Measurements from ENCODE around the gene MICAL1. TPM values are rescaled to one million over a fixed set of nuclear protein-coding genes. Genes with fewer than 3 reads are reported as not detected.
A peak's percentile ranks its signal among the peaks of the same experiment; 100 is the strongest.

The MICAL1 gene
- total and polyA plus RNA-seq, 2 experiments from 2014 or later = 8.6 to 19.6 TPM

- Histone ChIP-seq H3K36me3 (peaks cover 10% of the 10 kb centered on the region), H3K4me1 (ENCODE audit: low read depth) (no peaks in the 10 kb centered on the region), H3K27ac (no peak overlapping the region), H3K9me3 (ENCODE audit: low read depth) (no peaks in the 10 kb centered on the region), H3K4me3 (no peak overlapping the region), H3K27me3 (peaks cover 2% of the 10 kb centered on the region)
- TF ChIP-seq, protein P1, sequence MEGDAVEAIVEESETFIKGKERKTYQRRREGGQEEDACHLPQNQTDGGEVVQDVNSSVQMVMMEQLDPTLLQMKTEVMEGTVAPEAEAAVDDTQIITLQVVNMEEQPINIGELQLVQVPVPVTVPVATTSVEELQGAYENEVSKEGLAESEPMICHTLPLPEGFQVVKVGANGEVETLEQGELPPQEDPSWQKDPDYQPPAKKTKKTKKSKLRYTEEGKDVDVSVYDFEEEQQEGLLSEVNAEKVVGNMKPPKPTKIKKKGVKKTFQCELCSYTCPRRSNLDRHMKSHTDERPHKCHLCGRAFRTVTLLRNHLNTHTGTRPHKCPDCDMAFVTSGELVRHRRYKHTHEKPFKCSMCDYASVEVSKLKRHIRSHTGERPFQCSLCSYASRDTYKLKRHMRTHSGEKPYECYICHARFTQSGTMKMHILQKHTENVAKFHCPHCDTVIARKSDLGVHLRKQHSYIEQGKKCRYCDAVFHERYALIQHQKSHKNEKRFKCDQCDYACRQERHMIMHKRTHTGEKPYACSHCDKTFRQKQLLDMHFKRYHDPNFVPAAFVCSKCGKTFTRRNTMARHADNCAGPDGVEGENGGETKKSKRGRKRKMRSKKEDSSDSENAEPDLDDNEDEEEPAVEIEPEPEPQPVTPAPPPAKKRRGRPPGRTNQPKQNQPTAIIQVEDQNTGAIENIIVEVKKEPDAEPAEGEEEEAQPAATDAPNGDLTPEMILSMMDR (IDR thresholded peaks at IDR 0.05; ENCODE audit: low read depth, low read length) = no peak
- no peak for DNase-seq (ENCODE audit: low read depth in 1 of 2, low spot score in 1 of 2)
These were observed 4.7 kb upstream of the MICAL1 start for GRCh38 chr6:109460161-109460829.

DNA sequence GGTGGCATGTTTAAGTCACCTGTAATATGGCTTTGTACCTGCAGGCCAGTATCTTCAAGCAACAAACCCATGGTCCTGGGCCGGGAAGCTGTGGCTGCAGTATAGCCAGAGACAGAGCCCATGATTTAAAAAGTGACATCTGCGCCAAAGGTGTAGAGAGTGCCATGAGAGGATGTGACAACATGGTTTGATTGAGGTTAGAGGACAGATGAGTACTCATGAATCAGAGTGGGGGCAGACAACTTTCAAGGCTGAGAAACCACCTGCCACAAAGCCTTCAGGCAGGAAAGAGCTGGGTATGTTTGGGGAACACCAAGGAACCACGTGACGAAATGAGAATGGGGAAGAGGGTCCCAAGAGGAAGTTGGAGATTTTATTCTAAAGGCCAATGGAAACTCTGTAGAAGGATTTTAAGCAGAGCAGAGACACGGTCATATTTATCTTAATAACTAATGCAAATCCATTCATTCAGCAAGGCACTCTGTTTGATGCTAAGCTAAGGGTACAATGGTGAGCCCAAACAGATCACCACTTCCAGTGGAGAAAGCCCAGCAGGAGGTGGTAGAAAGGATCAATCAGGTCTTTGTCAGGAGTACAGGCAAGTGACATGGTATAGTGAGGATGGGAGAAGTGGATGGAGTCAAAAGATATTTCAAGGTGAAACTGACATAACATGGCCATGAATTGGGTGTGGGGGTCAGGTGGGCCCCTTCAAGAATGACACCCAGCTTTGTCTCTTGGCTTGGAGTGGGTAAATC is 3.4 kb upstream of the MICAL1 start:
- H3K36me3 ChIP-seq = peaks cover 6% of the 10 kb centered on the region
- H3K4me1 ChIP-seq (ENCODE audit: low read depth) = no peaks in the 10 kb centered on the region
- no peak overlapping the region for H3K27ac ChIP-seq
- DNase-seq (ENCODE audit: low read depth in 1 of 2, low spot score in 1 of 2) = no peak
- H3K27me3 ChIP-seq = peaks cover 7% of the 10 kb centered on the region
- H3K9me3 ChIP-seq (ENCODE audit: low read depth) = no peaks in the 10 kb centered on the region
- no peak overlapping the region for H3K4me3 ChIP-seq
- TF ChIP-seq, protein P1 (IDR thresholded peaks at IDR 0.05; ENCODE audit: low read depth, low read length) = no peak

GRCh38 chr6:109457562-109457996 is 2.0 kb upstream of the MICAL1 start:
- TF ChIP-seq, protein P1 (IDR thresholded peaks at IDR 0.05; ENCODE audit: low read depth, low read length) = no peak
- no peak overlapping the region for H3K4me3 ChIP-seq
- H3K27me3 ChIP-seq = peaks cover 7% of the 10 kb centered on the region
- H3K27ac ChIP-seq = no peak overlapping the region
- no peaks in the 10 kb centered on the region for H3K9me3 ChIP-seq (ENCODE audit: low read depth)
- no peaks in the 10 kb centered on the region for H3K4me1 ChIP-seq (ENCODE audit: low read depth)
- DNase-seq (ENCODE audit: low read depth in 1 of 2, low spot score in 1 of 2) = no peak
- no peaks in the 10 kb centered on the region for H3K36me3 ChIP-seq

GRCh38 chr6:109456710-109457561 is 1.4 kb upstream of the MICAL1 start:
- TF ChIP-seq, protein P1 (IDR thresholded peaks at IDR 0.05; ENCODE audit: low read depth, low read length) = no peak
- Histone ChIP-seq H3K27me3 (peaks cover 7% of the 10 kb centered on the region), H3K36me3 (no peaks in the 10 kb centered on the region), H3K27ac (no peak overlapping the region), H3K9me3 (ENCODE audit: low read depth) (no peaks in the 10 kb centered on the region), H3K4me3 (no peak overlapping the region), H3K4me1 (ENCODE audit: low read depth) (no peaks in the 10 kb centered on the region)
- DNase-seq (ENCODE audit: low read depth in 1 of 2, low spot score in 1 of 2) = peak in 1 of 2 donors; percentile 73

DNA sequence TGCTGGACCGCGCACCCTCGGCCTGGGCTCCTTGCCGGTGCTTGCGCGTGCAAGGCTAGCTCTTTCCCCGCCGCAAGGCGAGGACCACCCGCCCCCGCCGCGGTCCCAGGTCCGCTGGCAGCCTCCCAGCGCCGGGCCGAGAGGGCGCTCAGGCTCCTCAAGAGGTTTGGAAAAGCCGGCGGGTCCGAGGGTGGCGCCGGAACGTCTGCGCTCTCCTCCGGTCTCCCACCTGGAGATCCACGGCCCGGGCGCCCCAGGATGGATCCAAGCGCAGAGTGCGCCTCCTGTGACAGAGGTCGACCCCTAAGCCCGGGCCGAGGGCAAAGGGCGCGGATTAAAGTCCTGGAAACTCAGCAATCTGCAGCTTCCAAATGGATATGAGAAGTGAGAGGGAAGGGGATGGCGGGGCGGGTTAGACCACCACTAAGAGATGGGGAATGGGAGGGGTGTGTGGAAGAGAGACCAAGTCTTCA is 575 bp upstream of the MICAL1 start:
- peak in 1 of 2 donors; percentile 53 for DNase-seq (ENCODE audit: low read depth in 1 of 2, low spot score in 1 of 2)

More for the DNA sequence above, 575 bp upstream of the MICAL1 start:
- Histone ChIP-seq H3K27me3 (peaks cover 7% of the 10 kb centered on the region), H3K27ac (no peak overlapping the region), H3K9me3 (ENCODE audit: low read depth) (no peaks in the 10 kb centered on the region), H3K36me3 (no peaks in the 10 kb centered on the region), H3K4me1 (ENCODE audit: low read depth) (no peaks in the 10 kb centered on the region), H3K4me3 (peak overlapping the region; percentile 53)
- TF ChIP-seq, protein P1 (IDR thresholded peaks at IDR 0.05; ENCODE audit: low read depth, low read length) = no peak

Measured in cardiac muscle cell (in vitro differentiated cells and primary cell).